AG09309 (cell line): ENCODE measurements around the gene SGO2.

Experiments used
- DNase-seq: peaks from one replicate; pipeline ENCODE4 v3.0.0-alpha.2; 2010; ENCODE audit warnings: low read depth
- H3K4me3 ChIP-seq: 2 replicates; pipeline ENCODE4 v1.5.1; 2011; ENCODE audit warnings: mild to moderate bottlenecking, low read depth, low read length, moderate library complexity; ENCODE audit not compliant: control insufficient read depth
- TF ChIP-seq, protein P1 (sequence below): IDR thresholded peaks from 2 replicates; pipeline ENCODE4 v1.5.1; 2011; ENCODE audit warnings: mild to moderate bottlenecking, low read depth, low read length, inconsistent platforms; ENCODE audit not compliant: insufficient read depth, control insufficient read depth; ENCODE audit errors: missing control alignments

Gene SGO2

GRCh38 chr2:200484934-200485333 lies 41.1 kb upstream of the SGO2 start:
- no peak for DNase-seq
- TF ChIP-seq, protein P1, sequence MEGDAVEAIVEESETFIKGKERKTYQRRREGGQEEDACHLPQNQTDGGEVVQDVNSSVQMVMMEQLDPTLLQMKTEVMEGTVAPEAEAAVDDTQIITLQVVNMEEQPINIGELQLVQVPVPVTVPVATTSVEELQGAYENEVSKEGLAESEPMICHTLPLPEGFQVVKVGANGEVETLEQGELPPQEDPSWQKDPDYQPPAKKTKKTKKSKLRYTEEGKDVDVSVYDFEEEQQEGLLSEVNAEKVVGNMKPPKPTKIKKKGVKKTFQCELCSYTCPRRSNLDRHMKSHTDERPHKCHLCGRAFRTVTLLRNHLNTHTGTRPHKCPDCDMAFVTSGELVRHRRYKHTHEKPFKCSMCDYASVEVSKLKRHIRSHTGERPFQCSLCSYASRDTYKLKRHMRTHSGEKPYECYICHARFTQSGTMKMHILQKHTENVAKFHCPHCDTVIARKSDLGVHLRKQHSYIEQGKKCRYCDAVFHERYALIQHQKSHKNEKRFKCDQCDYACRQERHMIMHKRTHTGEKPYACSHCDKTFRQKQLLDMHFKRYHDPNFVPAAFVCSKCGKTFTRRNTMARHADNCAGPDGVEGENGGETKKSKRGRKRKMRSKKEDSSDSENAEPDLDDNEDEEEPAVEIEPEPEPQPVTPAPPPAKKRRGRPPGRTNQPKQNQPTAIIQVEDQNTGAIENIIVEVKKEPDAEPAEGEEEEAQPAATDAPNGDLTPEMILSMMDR: no peak
- H3K4me3 ChIP-seq: no peak overlapping the region

GRCh38 chr2:200486529-200486928 lies 39.5 kb upstream of the SGO2 start:
- H3K4me3 ChIP-seq: no peak overlapping the region
- TF ChIP-seq, protein P1: no peak
- no peak for DNase-seq

DNA sequence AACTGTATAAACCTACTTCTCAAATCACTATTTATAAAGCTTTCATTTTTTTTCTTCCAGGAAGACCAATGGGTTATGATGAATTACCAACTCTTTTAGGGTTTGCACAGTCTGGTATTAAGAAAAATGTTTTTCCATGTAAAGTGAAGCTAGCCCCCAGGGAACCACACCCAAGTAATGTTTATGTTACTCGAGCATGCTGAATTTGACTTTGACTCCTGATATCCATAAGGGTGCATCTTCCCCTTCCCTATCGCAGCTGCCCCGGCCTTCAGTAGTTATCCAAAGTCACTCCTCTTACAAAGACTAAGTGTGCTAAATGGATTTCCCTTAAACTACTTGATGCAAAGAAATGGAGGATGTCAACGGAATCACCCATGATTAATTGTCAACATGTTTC lies 37.8 kb upstream of the SGO2 start:
- DNase-seq: no peak
- no peak overlapping the region for H3K4me3 ChIP-seq
- TF ChIP-seq, protein P1: no peak

- TF ChIP-seq, protein P1: no peak
- DNase-seq: no peak
- H3K4me3 ChIP-seq: no peak overlapping the region
These were observed 36.0 kb upstream of the SGO2 start for GRCh38 chr2:200490001-200490400.

DNA sequence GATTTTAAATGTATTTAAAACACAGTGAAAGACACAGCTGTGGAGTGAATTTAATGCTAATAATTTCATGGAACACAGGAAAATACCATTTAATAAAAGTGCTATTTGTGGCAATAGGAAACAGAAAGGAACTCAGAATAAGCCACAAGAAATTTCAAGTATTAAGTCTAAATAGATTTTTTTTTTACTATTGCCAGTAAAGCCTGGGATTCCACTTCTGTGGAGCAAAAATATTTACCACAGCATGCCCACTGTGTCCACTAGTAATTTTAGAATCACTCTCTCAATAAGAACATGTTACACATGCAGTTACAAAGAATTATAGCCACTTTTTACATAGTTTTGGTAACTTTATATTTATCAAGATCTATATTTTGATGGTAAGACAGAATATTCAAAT lies 33.4 kb upstream of the SGO2 start:
- TF ChIP-seq, protein P1: no peak
- H3K4me3 ChIP-seq: no peak overlapping the region
- DNase-seq: no peak

- no peak overlapping the region for H3K4me3 ChIP-seq
- no peak for DNase-seq
- TF ChIP-seq, protein P1: no peak
These were observed 32.0 kb upstream of the SGO2 start for GRCh38 chr2:200494048-200494447.

GRCh38 chr2:200496696-200497095 lies 29.3 kb upstream of the SGO2 start:
- H3K4me3 ChIP-seq: no peak overlapping the region
- DNase-seq: no peak
- TF ChIP-seq, protein P1: no peak
